PC-9 (cell line): ENCODE results near the gene MPPED2. TPM values are rescaled to one million over a fixed set of nuclear protein-coding genes. Genes with fewer than 3 reads are reported as not detected.

ENCODE experiments used
- BruUV-seq: library from RNA; stranded (reverse); fragments of 400-500 nt; replicated peaks from 2 replicates; lab custom pipeline; 2021; lab: Mats Ljungman, UMichigan
- CTCF ChIA-PET: fragments of 300-600 bp; sonication (Branson Sonifier 250); formaldehyde crosslinking; loops from one replicate; lab custom pipeline; 2022; ENCODE audit warnings: antibody characterized with exemption; lab: Charles Lee
- POLR2A ChIA-PET: fragments of 300-600 bp; sonication (Branson Sonifier 250); formaldehyde crosslinking; loops from one replicate; lab custom pipeline; 2022; ENCODE audit warnings: antibody characterized with exemption; ENCODE audit not compliant: unreplicated experiment; lab: Charles Lee
- DNase-seq, 2 experiments: peaks; one replicate each; pipeline versions ENCODE4 v3.0.0 to v3.0.0-alpha.2; 2015 to 2022; ENCODE audit warnings: mixed read lengths in 1 of 2
- H2AFZ ChIP-seq: fragments of 200-600 bp; sonication (generic); 2 replicates; pipeline ENCODE4 v1.8.1; 2017; ENCODE audit warnings: antibody characterized with exemption
- H3F3A ChIP-seq: fragments of 200-600 bp; sonication (generic); 2 replicates; pipeline ENCODE4 v1.8.1; 2017; ENCODE audit warnings: antibody characterized with exemption, mild to moderate bottlenecking, low read depth; ENCODE audit not compliant: insufficient read depth
- H3K27ac ChIP-seq: fragments of 200-600 bp; sonication (generic); 2 replicates; pipeline ENCODE4 v1.6.1; 2016; ENCODE audit warnings: mixed run types
- H3K27me3 ChIP-seq: fragments of 200-600 bp; sonication (generic); 2 replicates; pipeline ENCODE4 v1.6.1; 2016; ENCODE audit warnings: low read depth, mixed run types; ENCODE audit not compliant: insufficient read depth
- H3K36me3 ChIP-seq: fragments of 200-600 bp; sonication (generic); 2 replicates; pipeline ENCODE4 v1.6.1; 2016; ENCODE audit warnings: low read depth, mixed run types
- H3K4me1 ChIP-seq: fragments of 200-600 bp; sonication (generic); replicated peaks from 2 replicates; pipeline ENCODE4 v1.6.1; 2016; ENCODE audit warnings: mixed run types; ENCODE audit not compliant: insufficient read depth
- H3K4me2 ChIP-seq: fragments of 200-600 bp; sonication (generic); 2 replicates; pipeline ENCODE4 v1.6.1; 2017; ENCODE audit warnings: mixed run types
- H3K4me3 ChIP-seq: fragments of 200-600 bp; sonication (generic); 2 replicates; pipeline ENCODE4 v1.6.1; 2016; ENCODE audit warnings: mixed run types
- H3K79me2 ChIP-seq: fragments of 200-600 bp; sonication (generic); 2 replicates; pipeline ENCODE4 v1.6.1; 2017; ENCODE audit warnings: low read depth, mixed run types
- H3K9me2 ChIP-seq: fragments of 200-600 bp; sonication (generic); 2 replicates; pipeline ENCODE4 v1.8.1; 2017; ENCODE audit warnings: mild to moderate bottlenecking; ENCODE audit not compliant: insufficient read depth
- H3K9me3 ChIP-seq: fragments of 200-600 bp; sonication (generic); 2 replicates; pipeline ENCODE4 v1.8.1; 2016; ENCODE audit warnings: low read depth; ENCODE audit not compliant: insufficient read depth
- H4K20me1 ChIP-seq: fragments of 200-600 bp; sonication (generic); 2 replicates; pipeline ENCODE4 v1.8.1; 2017; ENCODE audit not compliant: insufficient read depth
- CTCF ChIP-seq: fragments of 200-600 bp; sonication (generic); conservative IDR thresholded peaks from 2 replicates; pipeline ENCODE4 v1.6.1; 2017; ENCODE audit warnings: mixed run types, antibody characterized with exemption, mild to moderate bottlenecking, moderate library complexity
- EZH2 ChIP-seq: fragments of 200-600 bp; sonication (generic); IDR thresholded peaks from 2 replicates; pipeline ENCODE4 v1.8.0; 2017; ENCODE audit warnings: antibody characterized with exemption, low read depth
- intact Hi-C: fragments of 100-400 bp; cut with micrococcal nuclease; formaldehyde crosslinking; loops from one replicate; pipeline ENCODE4 v1.10.0; 2022; ENCODE audit not compliant: unreplicated experiment
- total RNA-seq: library from RNA; stranded (reverse); gene quantifications from 2 replicates; pipeline ENCODE4 v1.2.3, GENCODE V29; 2021

MPPED2 gene
- total RNA-seq, 1 experiment from 2014 or later = not detected

GRCh38 chr11:30485756-30486155 lies 100.4 kb downstream of the MPPED2 start:
- no peaks in the 10 kb centered on the region for H3K79me2 ChIP-seq
- no peak overlapping the region for H3K4me2 ChIP-seq
- no peaks in the 10 kb centered on the region for H3K9me2 ChIP-seq
- no peaks in the 10 kb centered on the region for H4K20me1 ChIP-seq
- TF ChIP-seq EZH2 (no peak), CTCF (no peak)
- BruUV-seq = no TSS peak
- no peaks in the 10 kb centered on the region for H3F3A ChIP-seq
- intact Hi-C loops = no loop called here
- ChIA-PET POLR2A (no interaction called here), CTCF (no interaction called here)
- H3K27ac ChIP-seq = no peak overlapping the region
- DNase-seq = no peak
- H2AFZ ChIP-seq = no peak overlapping the region
- H3K9me3 ChIP-seq = no peaks in the 10 kb centered on the region
- H3K4me3 ChIP-seq = no peak overlapping the region
- no peaks in the 10 kb centered on the region for H3K36me3 ChIP-seq
- peaks cover 56% of the 10 kb centered on the region for H3K27me3 ChIP-seq
- no peaks in the 10 kb centered on the region for H3K4me1 ChIP-seq

GRCh38 chr11:30485222-30485621 lies 100.9 kb downstream of the MPPED2 start:
- intact Hi-C loops = no loop called here

GRCh38 chr11:30483056-30483455 lies 103.1 kb downstream of the MPPED2 start:
- ChIA-PET POLR2A (no interaction called here), CTCF (no interaction called here)

More at GRCh38 chr11:30485222-30485621, 100.9 kb downstream of the MPPED2 start:
- Histone ChIP-seq H3K4me1 (no peaks in the 10 kb centered on the region), H3K4me2 (no peak overlapping the region), H3K9me2 (no peaks in the 10 kb centered on the region), H3K27ac (no peak overlapping the region), H3K4me3 (no peak overlapping the region), H2AFZ (no peak overlapping the region), H4K20me1 (no peaks in the 10 kb centered on the region), H3K79me2 (no peaks in the 10 kb centered on the region), H3K27me3 (peaks cover 62% of the 10 kb centered on the region), H3K9me3 (no peaks in the 10 kb centered on the region), H3K36me3 (no peaks in the 10 kb centered on the region), H3F3A (no peaks in the 10 kb centered on the region)
- ChIA-PET POLR2A (no interaction called here), CTCF (no interaction called here)
- DNase-seq = no peak
- no peak for TF ChIP-seq EZH2
- TF ChIP-seq CTCF = no peak
- BruUV-seq = no TSS peak

More at GRCh38 chr11:30483056-30483455, 103.1 kb downstream of the MPPED2 start:
- no peak overlapping the region for H3K27ac ChIP-seq
- no peak overlapping the region for H3K4me2 ChIP-seq
- H3K9me2 ChIP-seq = no peaks in the 10 kb centered on the region
- H4K20me1 ChIP-seq = no peaks in the 10 kb centered on the region
- DNase-seq = no peak
- H3K79me2 ChIP-seq = no peaks in the 10 kb centered on the region
- H2AFZ ChIP-seq = no peak overlapping the region
- H3F3A ChIP-seq = no peaks in the 10 kb centered on the region
- intact Hi-C loops = no loop called here
- no TSS peak for BruUV-seq
- peaks cover 77% of the 10 kb centered on the region for H3K27me3 ChIP-seq
- H3K4me1 ChIP-seq = no peaks in the 10 kb centered on the region
- H3K36me3 ChIP-seq = no peaks in the 10 kb centered on the region
- no peak for TF ChIP-seq CTCF
- no peak for TF ChIP-seq EZH2
- H3K4me3 ChIP-seq = no peak overlapping the region
- no peaks in the 10 kb centered on the region for H3K9me3 ChIP-seq
